GM20000 (cell line): ENCODE measurements around the gene MAP3K4.

Experiments used
- DNase-seq: peaks from one replicate; pipeline ENCODE4 v3.0.0; 2012; ENCODE audit warnings: low spot score
- CTCF ChIP-seq: IDR thresholded peaks from 2 replicates; pipeline ENCODE4 v1.5.1; 2012; ENCODE audit warnings: mild to moderate bottlenecking, control low read depth; ENCODE audit errors: extremely low read depth, missing control alignments

The MAP3K4 gene

DNA sequence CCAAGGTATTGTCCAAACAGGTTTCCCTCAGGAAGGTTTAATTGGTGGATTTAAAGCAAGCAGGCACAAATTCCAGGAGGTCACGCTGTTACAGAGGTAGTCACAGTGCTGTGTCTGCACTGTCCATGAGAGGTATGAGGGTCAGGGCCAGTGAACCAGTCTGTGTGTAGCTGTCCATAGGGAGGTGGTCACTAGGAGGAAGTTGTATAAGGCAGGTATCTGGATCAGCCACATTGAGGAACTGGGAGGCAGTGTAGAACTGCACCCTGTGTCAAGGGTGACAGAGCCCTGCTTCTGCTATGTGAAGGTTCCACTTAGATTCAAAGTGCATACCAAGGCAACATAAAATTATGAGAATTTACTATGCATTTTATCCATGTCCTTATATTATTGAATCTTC is 73.3 kb downstream of the MAP3K4 start:
- TF ChIP-seq CTCF = no peak
- DNase-seq = no peak

- DNase-seq = no peak
- TF ChIP-seq CTCF = no peak
Measured at GRCh38 chr6:161066511-161066910, 74.9 kb downstream of the MAP3K4 start.

- no peak for TF ChIP-seq CTCF
- no peak for DNase-seq
Measured at GRCh38 chr6:161067749-161068148, 76.2 kb downstream of the MAP3K4 start.

DNA sequence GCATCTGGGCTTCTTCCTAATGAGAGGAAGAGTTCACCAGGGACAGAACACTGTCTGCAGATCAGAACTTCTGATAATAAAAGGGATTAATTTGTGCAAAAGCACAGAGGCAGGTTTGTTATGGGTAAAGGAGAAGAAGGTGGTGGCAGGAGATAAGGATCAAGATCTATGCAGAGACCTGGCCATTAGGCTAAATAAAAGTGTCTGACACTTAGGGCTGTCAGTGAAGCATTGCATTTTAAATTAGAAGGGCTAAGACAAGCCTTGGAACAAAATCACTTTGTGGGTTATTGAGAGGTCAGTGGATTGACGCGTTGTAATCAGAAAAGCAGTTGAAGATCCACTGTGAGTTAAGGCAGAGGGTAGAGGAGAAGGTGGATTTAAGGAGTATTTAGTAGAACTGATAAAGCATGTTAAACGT is 76.8 kb downstream of the MAP3K4 start:
- TF ChIP-seq CTCF = no peak
- DNase-seq = no peak

DNA sequence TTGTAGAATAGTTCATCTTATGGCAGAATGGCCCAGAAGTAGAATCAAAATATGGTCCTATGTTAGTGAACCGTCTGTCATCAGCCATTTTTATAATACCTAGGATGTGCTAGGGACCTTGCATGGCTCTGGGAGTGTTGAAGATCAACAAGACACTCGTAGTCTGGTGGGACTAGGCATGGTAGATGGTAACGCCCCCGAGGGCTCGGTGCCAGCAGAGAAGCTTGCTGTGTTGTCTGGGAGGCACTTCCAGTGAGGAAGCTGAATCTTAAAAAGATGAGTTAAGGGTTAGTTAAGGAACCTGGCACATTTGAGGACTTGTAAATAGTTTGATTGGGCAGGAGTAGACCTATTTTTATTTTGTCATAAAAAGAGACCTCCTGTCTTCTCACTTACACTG is 82.4 kb downstream of the MAP3K4 start:
- no peak for DNase-seq
- TF ChIP-seq CTCF = no peak

DNA sequence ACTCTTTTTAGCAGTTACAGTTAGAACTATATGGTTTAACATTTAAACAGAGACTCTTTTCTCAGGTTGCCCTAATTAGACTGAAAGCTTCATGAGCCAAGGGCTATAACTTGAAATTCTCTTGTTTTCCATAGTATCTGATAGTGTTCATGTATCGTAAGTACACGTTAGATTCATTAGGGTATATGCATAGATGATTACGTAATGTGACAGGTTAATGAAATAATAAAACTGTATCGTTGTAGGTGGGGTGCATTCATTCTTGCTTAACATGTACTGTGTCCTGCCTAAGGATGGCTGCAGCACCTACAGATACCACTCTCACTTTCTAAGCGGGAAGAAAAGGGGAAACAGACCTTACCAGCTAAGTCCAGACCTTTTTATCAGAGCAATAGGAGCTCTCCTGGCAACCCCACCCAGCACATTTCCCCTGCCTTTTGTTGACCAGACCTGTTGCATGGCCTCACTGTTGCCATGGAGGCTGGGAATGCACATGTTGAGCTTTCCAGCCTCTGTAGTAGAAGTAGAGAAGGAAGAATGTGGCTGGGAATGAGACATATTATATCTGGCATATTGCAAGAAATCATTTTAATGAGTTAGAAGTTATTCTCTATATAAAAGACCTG is 83.0 kb downstream of the MAP3K4 start:
- no peak for TF ChIP-seq CTCF
- no peak for DNase-seq

DNA sequence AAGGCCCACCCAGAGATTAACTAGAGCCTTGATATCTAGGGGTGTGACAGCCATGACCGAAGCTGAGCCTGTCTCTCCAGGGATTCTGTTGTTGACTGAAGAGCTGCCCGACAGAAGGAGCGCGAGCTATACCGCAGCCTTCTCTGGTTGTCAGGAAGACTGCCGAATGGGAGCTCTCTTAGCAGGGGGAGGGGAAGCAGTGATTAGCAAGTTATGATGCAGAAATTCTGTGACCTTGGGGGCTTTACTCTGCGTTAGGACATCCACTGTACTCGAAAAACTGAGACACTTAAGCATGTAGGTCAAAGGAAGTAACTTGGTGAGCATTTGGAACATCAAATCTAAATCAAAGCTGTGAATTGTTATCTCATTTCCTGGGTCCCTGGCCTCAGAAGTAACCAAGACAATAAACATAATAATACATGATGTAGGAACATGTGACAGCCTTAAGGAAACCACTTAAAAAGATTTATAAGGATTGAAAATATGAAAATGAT is 84.7 kb downstream of the MAP3K4 start:
- DNase-seq = no peak
- no peak for TF ChIP-seq CTCF
